H1 (cell line): ENCODE results near the gene DHRS3. TPM values are rescaled to one million over a fixed set of nuclear protein-coding genes. Genes with fewer than 3 reads are reported as not detected.

ENCODE experiments used
- CTCF ChIA-PET: fragments of 300-600 bp; sonication (Branson Sonifier 250); formaldehyde crosslinking; loops from one replicate; lab custom pipeline; 2021; ENCODE audit not compliant: partially characterized antibody; lab: Charles Lee
- POLR2A ChIA-PET: fragments of 300-600 bp; sonication (Branson Sonifier 250); formaldehyde crosslinking; loops from one replicate; lab custom pipeline; 2021; ENCODE audit warnings: inconsistent platforms; ENCODE audit not compliant: partially characterized antibody; lab: Charles Lee
- DNase-seq, 2 experiments: peaks; one replicate each; pipeline versions ENCODE4 v3.0.0 to v3.0.0-alpha.2; 2010 to 2022; ENCODE audit warnings: low spot score in 2 of 2, low read depth in 1 of 2, mixed read lengths in 1 of 2
- FAIRE-seq: peaks from 2 replicates; lab custom pipeline; 2011; peaks lifted over from hg19 to GRCh38; lab: Jason Lieb, UNC
- H2AFZ ChIP-seq: 2 replicates; pipeline ENCODE4 v1.8.1; 2012; ENCODE audit warnings: low read length, inconsistent platforms
- H2AK5ac ChIP-seq: 2 replicates; pipeline ENCODE4 v1.6.1; 2013; ENCODE audit warnings: low read depth, low read length
- H2BK120ac ChIP-seq: replicated peaks from 2 replicates; pipeline ENCODE3; 2013; ENCODE audit warnings: low read depth, low read length, inconsistent platforms
- H2BK12ac ChIP-seq: 2 replicates; pipeline ENCODE4 v1.6.1; 2013; ENCODE audit warnings: low read depth, low read length
- H2BK15ac ChIP-seq: 2 replicates; pipeline ENCODE4 v1.6.1; 2013; ENCODE audit warnings: low read length
- H2BK20ac ChIP-seq: 2 replicates; pipeline ENCODE4 v1.6.1; 2013; ENCODE audit warnings: low read length
- H2BK5ac ChIP-seq: 2 replicates; pipeline ENCODE4 v1.6.1; 2013; ENCODE audit warnings: low read depth, low read length
- H3K14ac ChIP-seq: 2 replicates; pipeline ENCODE4 v1.6.1; 2013; ENCODE audit warnings: inconsistent platforms; ENCODE audit not compliant: insufficient read length
- H3K18ac ChIP-seq: 2 replicates; pipeline ENCODE4 v1.6.1; 2013; ENCODE audit warnings: low read length; ENCODE audit errors: extremely low read depth
- H3K23ac ChIP-seq: 2 replicates; pipeline ENCODE4 v1.6.1; 2013; ENCODE audit warnings: inconsistent platforms; ENCODE audit not compliant: insufficient read length
- H3K23me2 ChIP-seq: 2 replicates; pipeline ENCODE4 v1.6.1; 2013; ENCODE audit warnings: low read depth, low read length
- H3K27ac ChIP-seq: 2 replicates; pipeline ENCODE4 v1.6.1; 2011; ENCODE audit warnings: low read depth, low read length, inconsistent platforms
- H3K27me3 ChIP-seq, 4 experiments: replicated peaks in 1 of 4; 1 replicate in 1 of 4; 2 replicates in 3 of 4; pipeline versions ENCODE4 v1.6.1 to v1.8.1; 2011 to 2013; ENCODE audit warnings: low read length in 3 of 4, mild to moderate bottlenecking in 3 of 4, inconsistent platforms in 2 of 4, mixed read lengths in 2 of 4, moderate library complexity in 1 of 4; ENCODE audit not compliant: control insufficient read depth in 3 of 4, insufficient read depth in 3 of 4; ENCODE audit errors: extremely low read depth in 1 of 4
- H3K36me3 ChIP-seq, 4 experiments: 2 replicates each; pipeline versions ENCODE4 v1.6.1 to v1.8.1; 2011 to 2013; ENCODE audit warnings: mild to moderate bottlenecking in 4 of 4, low read length in 3 of 4, moderate library complexity in 2 of 4, control low read depth in 1 of 4, inconsistent platforms in 1 of 4; ENCODE audit not compliant: insufficient read depth in 4 of 4, control insufficient read depth in 2 of 4
- H3K4ac ChIP-seq: replicated peaks from 2 replicates; pipeline ENCODE3; 2013; ENCODE audit warnings: low read length, low read depth, mixed read lengths, inconsistent platforms; ENCODE audit not compliant: insufficient read length
- H3K4me1 ChIP-seq, 4 experiments: replicated peaks in 1 of 4; 1 replicate in 1 of 4; 2 replicates in 3 of 4; pipeline versions ENCODE4 v1.6.1 to v1.8.1; 2011 to 2013; ENCODE audit warnings: low read length in 3 of 4, inconsistent platforms in 2 of 4, mixed read lengths in 1 of 4; ENCODE audit not compliant: insufficient read depth in 4 of 4, control insufficient read depth in 3 of 4
- H3K4me2 ChIP-seq, 2 experiments: 2 replicates each; pipeline versions ENCODE4 v1.6.1 to v1.8.1; 2011 to 2013; ENCODE audit warnings: low read depth in 2 of 2, low read length in 2 of 2, control low read depth in 1 of 2, inconsistent platforms in 1 of 2, mild to moderate bottlenecking in 1 of 2; ENCODE audit not compliant: insufficient read depth in 1 of 2
- H3K4me3 ChIP-seq, 4 experiments: fragments of 200-600, 300-600 bp in 1 of 4; sonication (generic), shearing (Covaris generic), sonication (Bioruptor Twin) in 1 of 4; 2 replicates each; pipeline versions ENCODE4 v1.5.1 to v1.8.1; 2011 to 2016; ENCODE audit warnings: low read length in 4 of 4, low read depth in 3 of 4, control low read depth in 2 of 4, inconsistent platforms in 2 of 4, mild to moderate bottlenecking in 2 of 4, mixed read lengths in 1 of 4, moderate library complexity in 1 of 4; ENCODE audit not compliant: insufficient read depth in 2 of 4; ENCODE audit errors: extremely low read depth in 1 of 4
- H3K56ac ChIP-seq: replicated peaks from 2 replicates; pipeline ENCODE3; 2013; ENCODE audit warnings: low read depth, mild to moderate bottlenecking, mixed read lengths, low read length, inconsistent platforms; ENCODE audit not compliant: insufficient read length
- H3K79me1 ChIP-seq: 2 replicates; pipeline ENCODE4 v1.6.1; 2013; ENCODE audit warnings: low read depth, low read length, control low read depth
- H3K79me2 ChIP-seq, 2 experiments: 2 replicates each; pipeline versions ENCODE4 v1.6.1 to v1.8.1; 2012 to 2013; ENCODE audit warnings: low read length in 2 of 2, mild to moderate bottlenecking in 2 of 2, inconsistent platforms in 1 of 2; ENCODE audit not compliant: insufficient read depth in 2 of 2, control insufficient read depth in 1 of 2
- H3K9ac ChIP-seq, 4 experiments: replicated peaks in 1 of 4; 1 replicate in 1 of 4; 2 replicates in 3 of 4; pipeline versions ENCODE4 v1.6.1 to v1.8.1; 2011 to 2013; ENCODE audit warnings: low read depth in 3 of 4, low read length in 3 of 4, control low read depth in 2 of 4, mild to moderate bottlenecking in 2 of 4, moderate library complexity in 2 of 4, inconsistent platforms in 1 of 4; ENCODE audit errors: extremely low read depth in 1 of 4
- H3K9me3 ChIP-seq, 2 experiments: 2 replicates each; pipeline versions ENCODE4 v1.6.1 to v1.8.1; 2012 to 2013; ENCODE audit warnings: mild to moderate bottlenecking in 2 of 2, moderate library complexity in 2 of 2, control low read depth in 1 of 2, inconsistent platforms in 1 of 2, low read depth in 1 of 2, low read length in 1 of 2, mixed read lengths in 1 of 2; ENCODE audit not compliant: insufficient read depth in 2 of 2
- H4K20me1 ChIP-seq, 2 experiments: replicated peaks in 1 of 2; 2 replicates each; pipeline versions ENCODE3 to v1.8.1; 2011 to 2013; ENCODE audit warnings: inconsistent platforms in 2 of 2, low read length in 2 of 2, mild to moderate bottlenecking in 1 of 2; ENCODE audit not compliant: insufficient read depth in 2 of 2, control insufficient read depth in 1 of 2
- H4K5ac ChIP-seq: 2 replicates; pipeline ENCODE4 v1.6.1; 2013; ENCODE audit warnings: low read length, low read depth, mixed read lengths, inconsistent platforms; ENCODE audit not compliant: insufficient read length
- H4K8ac ChIP-seq: 2 replicates; pipeline ENCODE4 v1.8.0; 2013; ENCODE audit warnings: mild to moderate bottlenecking, moderate library complexity, low read length, inconsistent platforms; ENCODE audit not compliant: insufficient read depth; ENCODE audit errors: extremely low read depth
- H4K91ac ChIP-seq: replicated peaks from 2 replicates; pipeline ENCODE3; 2013; ENCODE audit warnings: low read length, mixed read lengths, inconsistent platforms; ENCODE audit not compliant: insufficient read length
- BRCA1 ChIP-seq: IDR thresholded peaks from 2 replicates; pipeline ENCODE4 v1.6.1; 2012; ENCODE audit warnings: low read depth, low read length, improper control_type of control experiment
- CBX8 ChIP-seq: fragments of 300-800, 300-1000 bp; sonication (generic); IDR thresholded peaks from 2 replicates; pipeline ENCODE4 v1.7.1; 2016; ENCODE audit warnings: low read depth, low read length, borderline replicate concordance
- EP300 ChIP-seq, 2 experiments: IDR thresholded peaks; 1 replicate in 1 of 2; 2 replicates in 1 of 2; pipeline ENCODE4 v1.6.1; 2011 to 2012; ENCODE audit warnings: low read depth in 2 of 2, low read length in 2 of 2, mild to moderate bottlenecking in 2 of 2, borderline replicate concordance in 1 of 2, inconsistent platforms in 1 of 2, moderate library complexity in 1 of 2
- JUND ChIP-seq: IDR thresholded peaks from 2 replicates; pipeline ENCODE4 v1.6.1; 2011; ENCODE audit warnings: mild to moderate bottlenecking, improper control_type of control experiment, low read length
- MAFK ChIP-seq: IDR thresholded peaks from 2 replicates; pipeline ENCODE4 v1.6.1; 2012; ENCODE audit warnings: low read depth, mild to moderate bottlenecking, improper control_type of control experiment, low read length
- RAD21 ChIP-seq, 2 experiments: IDR thresholded peaks in 1 of 2; conservative IDR thresholded peaks in 1 of 2; 2 replicates each; pipeline ENCODE4 v1.6.1; 2011; ENCODE audit warnings: low read depth in 2 of 2, low read length in 2 of 2, improper control_type of control experiment in 1 of 2, inconsistent platforms in 1 of 2, mild to moderate bottlenecking in 1 of 2, moderate library complexity in 1 of 2
- RBBP5 ChIP-seq: IDR thresholded peaks from 2 replicates; pipeline ENCODE4 v1.7.1; 2012; ENCODE audit warnings: low read depth, mild to moderate bottlenecking, inconsistent platforms, low read length, moderate library complexity, borderline replicate concordance
- SIRT6 ChIP-seq: IDR thresholded peaks from one replicate; pipeline ENCODE4 v1.7.1; 2012; ENCODE audit warnings: low read length, inconsistent platforms
- SP4 ChIP-seq: IDR thresholded peaks from 2 replicates; pipeline ENCODE4 v1.6.1; 2012; ENCODE audit warnings: low read length, inconsistent platforms
- TCF12 ChIP-seq: IDR thresholded peaks from 2 replicates; pipeline ENCODE4 v1.6.1; 2011; ENCODE audit warnings: low read depth, mild to moderate bottlenecking, low read length
- TEAD4 ChIP-seq: IDR thresholded peaks from 2 replicates; pipeline ENCODE4 v1.6.1; 2012; ENCODE audit warnings: low read depth, low read length, inconsistent platforms, mixed read lengths
- USF2 ChIP-seq: IDR thresholded peaks from 2 replicates; pipeline ENCODE4 v1.6.1; 2011; ENCODE audit warnings: low read length, improper control_type of control experiment
- WGBS, 2 experiments: shearing (Covaris generic) in 1 of 2; methylation state at CpG; one replicate each; pipeline versions ENCODE4 v1.1.6 to v1.1.7; 2013 to 2015; ENCODE audit warnings: low lambda C conversion rate in 2 of 2, mixed read lengths in 2 of 2, inconsistent platforms in 1 of 2, low coverage in 1 of 2, missing lambda C conversion rate in 1 of 2; ENCODE audit not compliant: insufficient replicate concordance in 2 of 2, insufficient coverage in 1 of 2, insufficient read length in 1 of 2; ENCODE audit errors: extremely low coverage in 1 of 2, missing lambda C conversion rate in 1 of 2; 5-methylcytosine and 5-hydroxymethylcytosine counted together
- polyA plus RNA-seq, 7 experiments: library from polyadenylated mRNA; depleted of rRNA in 3 of 7; stranded (reverse) in 5 of 7; unstranded in 2 of 7; fragments of >200 nt in 5 of 7; fragments of 200-250 nt in 2 of 7; gene quantifications; 1 replicate in 5 of 7; 2 replicates in 1 of 7; 4 replicates in 1 of 7; pipeline versions ENCODE4 v1.2.1 to v1.2.3, GENCODE V29; 2011 to 2013; ENCODE audit warnings: missing spikeins in 2 of 7, mixed read lengths in 2 of 7
- total RNA-seq: library from RNA; stranded (reverse); fragmentation: NEBNext Ultra II Directional; extraction: Animal tissue kit (Norgen Biotek cat#: 25700); gene quantifications from 2 replicates; pipeline ENCODE4 v1.2.1, GENCODE V29; 2021

The DHRS3 gene
- total and polyA plus RNA-seq, 2 of the 8 experiments (the other 6 are each of a cell fraction or from before 2014, with no cell fraction given): 32.5 to 36.4 TPM

DNA sequence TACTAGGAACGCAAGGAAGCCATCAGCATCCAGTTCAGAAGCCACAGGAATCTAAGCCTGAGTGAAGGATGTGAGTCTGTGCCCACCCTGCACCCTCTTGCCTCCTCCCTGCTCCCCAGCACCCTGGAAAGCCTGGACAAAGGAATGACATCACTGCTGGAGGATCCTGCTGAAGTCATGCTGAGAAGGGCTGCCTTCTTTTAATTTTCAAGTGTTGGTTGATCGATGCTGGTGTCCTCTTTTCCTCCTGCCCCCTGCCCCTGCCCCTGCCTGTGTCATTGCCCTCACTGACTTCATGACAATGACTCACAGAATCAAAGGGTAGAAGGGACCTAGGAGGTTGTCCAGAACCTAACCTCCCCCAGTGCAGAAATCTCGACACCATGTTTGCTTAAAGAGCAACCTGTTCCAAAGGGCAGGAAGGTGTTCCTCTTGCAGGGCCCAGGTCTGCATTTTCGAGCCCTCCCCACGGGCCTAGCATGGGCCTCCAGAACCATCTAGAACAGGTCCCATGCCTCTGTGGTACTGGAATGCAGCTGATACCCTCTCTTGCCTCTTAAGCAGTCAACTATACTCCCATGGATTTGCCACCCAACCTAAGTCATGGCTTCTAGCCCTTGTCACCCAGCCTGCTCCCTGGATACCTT is 9.6 kb downstream of the DHRS3 start:
- Histone ChIP-seq H4K20me1 (peaks cover 1 to 21% of the 10 kb centered on the region in 2 experiments), H3K4ac (no peak overlapping the region), H3K4me1 (peaks cover 0 to 3% (median 1%) of the 10 kb centered on the region in 4 experiments; a peak in 3 of 7 replicates), H3K27me3 (no peaks in the 10 kb centered on the region), H2BK15ac (no peak overlapping the region), H3K14ac (no peak overlapping the region), H3K9me3 (peaks cover 0 to 2% of the 10 kb centered on the region in 2 experiments; a peak in 1 of 4 replicates), H3K23me2 (no peaks in the 10 kb centered on the region), H3K27ac (no peak overlapping the region), H4K91ac (no peak overlapping the region), H2BK20ac (no peak overlapping the region), H3K18ac (no peak overlapping the region), H3K79me1 (peaks cover 22% of the 10 kb centered on the region), H2BK5ac (no peak overlapping the region), H3K23ac (no peak overlapping the region), H4K5ac (no peak overlapping the region), H2AFZ (no peak overlapping the region), H3K9ac (no peak overlapping the region), H3K4me2 (no peak overlapping the region), H2BK120ac (no peak overlapping the region), H4K8ac (no peak overlapping the region), H2BK12ac (no peak overlapping the region), H3K79me2 (peaks cover 12 to 80% of the 10 kb centered on the region in 2 experiments; a peak in 3 of 4 replicates), H3K36me3 (peaks cover 2 to 50% (median 5%) of the 10 kb centered on the region in 4 experiments; a peak in 6 of 8 replicates), H3K56ac (no peak overlapping the region), H2AK5ac (no peak overlapping the region), H3K4me3 (no peak overlapping the region)
- ChIA-PET POLR2A (no interaction called here), CTCF (no interaction called here)
- FAIRE-seq (no peak), DNase-seq (no peak)
- WGBS, 2 experiments: 87% methylated on average over 5 of the region's 5 CpGs; no CpG with 5 or more reads in 1 of the 2 experiments
- TF ChIP-seq SIRT6 (no peak), USF2 (no peak), RAD21 (IDR thresholded peaks at IDR 0.05 in 1 of 2, conservative IDR thresholded peaks at IDR 0.05 in 1 of 2; ENCODE audit: low read depth in 2 of 2, low read length in 2 of 2) (no peak), RBBP5 (no peak), TEAD4 (no peak), EP300 (IDR thresholded peaks at IDR 0.05; ENCODE audit: borderline replicate concordance in 1 of 2, low read depth in 2 of 2, low read length in 2 of 2) (no peak), JUND (no peak), MAFK (no peak), SP4 (no peak), BRCA1 (no peak), CBX8 (no peak), TCF12 (no peak)
